Renal cortex interstitium (tissue), 11 donors: ENCODE measurements around the gene KRT73. TPM values are rescaled to one million over a fixed set of nuclear protein-coding genes. Genes with fewer than 3 reads are reported as not detected.
A peak's percentile ranks its signal among the peaks of the same experiment; 100 is the strongest.

Source experiments
- DNase-seq, 11 donors: peaks; one replicate each; pipeline ENCODE4 v3.0.0-alpha.2; 2013; ENCODE audit warnings: low read depth in 9 of 11, low spot score in 4 of 11; ENCODE audit errors: extremely low read depth in 1 of 11
- polyA plus RNA-seq, 3 donors: library from polyadenylated mRNA; unstranded; fragments of 120-200 nt; gene quantifications; one replicate each; pipeline ENCODE4 v1.2.1, GENCODE V29; 2013; ENCODE audit not compliant: insufficient read length in 3 of 3

Gene KRT73
- polyA plus RNA-seq, 3 donors = 0.04 TPM; not detected in 2

DNA sequence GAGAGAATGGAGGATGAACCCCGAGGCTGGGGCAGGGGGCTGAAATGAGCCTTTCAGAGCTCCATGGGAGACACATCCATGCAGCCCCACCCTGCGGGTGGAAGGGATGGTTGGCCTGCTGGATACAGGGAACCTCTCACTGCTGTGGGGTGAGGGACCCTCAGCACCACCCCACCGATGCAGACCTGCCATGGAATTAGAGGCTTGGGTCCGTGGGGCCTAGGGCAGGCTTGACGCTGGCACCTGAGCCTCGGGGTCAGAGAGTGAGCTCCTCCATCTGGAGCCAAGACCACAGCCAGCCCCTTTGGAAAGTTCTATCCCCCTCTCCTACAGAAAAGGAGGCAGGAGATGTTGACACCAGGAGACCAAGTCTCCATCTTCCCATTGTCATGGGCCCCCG is 37.3 kb downstream of the KRT73 start:
- DNase-seq = no peak

- no peak for DNase-seq
Observed at GRCh38 chr12:52580496-52580895, 37.9 kb downstream of the KRT73 start.

- DNase-seq = peak in 1 of 11 donors; percentile 5
Observed at GRCh38 chr12:52579468-52580465, 38.6 kb downstream of the KRT73 start.

- no peak for DNase-seq
Observed at GRCh38 chr12:52578469-52578868, 39.9 kb downstream of the KRT73 start.

DNA sequence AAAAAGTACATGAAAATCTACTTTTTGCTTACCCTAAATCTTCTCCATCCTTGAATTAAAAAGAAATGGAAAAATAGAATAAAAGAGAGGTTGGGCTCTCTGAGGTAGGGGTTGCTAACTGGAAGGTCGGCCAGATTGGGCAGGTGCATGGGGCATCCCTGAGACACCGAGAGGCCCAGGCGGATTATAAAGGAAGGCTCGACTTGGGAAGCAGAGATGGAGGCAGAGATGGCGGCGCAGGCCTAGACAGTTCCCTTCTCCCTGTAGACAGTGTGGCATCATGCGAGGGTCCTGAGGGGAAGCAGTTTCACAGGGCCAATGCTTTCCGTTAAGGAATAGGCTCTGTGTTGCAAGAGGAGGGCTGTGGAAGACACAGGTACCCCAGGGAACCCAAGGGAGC is 41.0 kb downstream of the KRT73 start:
- no peak for DNase-seq

DNA sequence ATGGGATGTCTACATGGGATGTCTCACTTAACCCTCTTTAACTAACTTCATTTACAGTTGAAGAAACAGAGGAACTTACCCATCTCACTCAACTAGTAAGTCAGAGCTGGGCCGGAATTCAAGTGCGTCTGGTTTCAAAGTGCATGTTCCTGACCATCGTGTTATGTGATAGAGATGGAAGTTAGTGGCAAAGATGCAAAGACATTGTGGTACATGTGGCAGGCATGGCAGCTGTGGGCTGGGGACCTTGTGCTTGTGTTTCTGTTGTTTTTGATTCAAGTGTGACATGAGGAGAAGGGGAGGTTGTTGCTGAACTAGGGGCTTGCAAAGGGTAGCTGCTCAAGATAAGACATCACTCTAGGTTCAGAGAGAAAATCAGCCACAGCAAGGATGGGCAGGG is 42.4 kb downstream of the KRT73 start:
- DNase-seq = no peak

DNA sequence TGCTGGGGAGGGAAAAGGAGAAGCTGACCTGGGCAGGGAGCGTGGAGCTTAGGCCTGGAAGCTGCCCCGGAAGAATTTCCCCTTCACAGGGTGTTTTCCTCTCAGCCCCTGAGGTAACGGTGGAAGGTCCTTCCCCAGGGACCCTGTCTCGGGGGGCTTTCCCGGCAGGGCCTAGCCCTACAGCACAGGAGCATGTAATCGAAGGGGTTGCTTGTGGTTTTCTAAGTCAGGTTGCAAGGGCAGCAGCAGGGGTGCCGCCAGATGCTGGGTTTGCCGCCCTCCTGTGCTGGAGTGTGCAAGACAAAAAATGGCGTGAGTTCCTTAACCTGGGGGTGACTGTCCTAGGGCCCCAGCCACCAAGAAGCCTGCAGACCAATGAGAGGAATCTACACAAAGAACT is 43.1 kb downstream of the KRT73 start:
- DNase-seq = no peak

DNA sequence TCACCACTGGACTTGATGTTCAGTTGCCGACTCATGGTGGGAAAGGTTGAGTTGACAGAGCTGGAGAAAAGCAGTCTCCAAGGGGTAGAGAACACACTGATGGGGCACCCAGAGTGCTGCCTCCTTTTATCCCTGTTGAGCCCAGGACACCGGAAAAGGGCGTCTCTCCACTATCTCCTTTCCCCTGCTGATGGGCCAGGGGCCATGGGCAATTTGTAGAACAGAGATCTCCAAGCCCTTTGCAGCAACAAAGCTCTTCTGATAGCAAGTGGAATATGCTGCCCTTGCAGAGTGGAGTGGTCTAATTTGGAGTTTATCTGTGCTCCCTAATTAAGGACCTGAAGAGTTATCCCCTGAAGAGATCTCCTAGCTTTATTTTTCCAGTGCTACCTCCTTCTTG is 44.6 kb downstream of the KRT73 start, which contains the start of gene KRT74:
Gene KRT74 (minus strand): TSS at position 101 of the 400 bp plus-strand sequence. CDS start 66 bp downstream, at position 35.
- DNase-seq = no peak

DNA sequence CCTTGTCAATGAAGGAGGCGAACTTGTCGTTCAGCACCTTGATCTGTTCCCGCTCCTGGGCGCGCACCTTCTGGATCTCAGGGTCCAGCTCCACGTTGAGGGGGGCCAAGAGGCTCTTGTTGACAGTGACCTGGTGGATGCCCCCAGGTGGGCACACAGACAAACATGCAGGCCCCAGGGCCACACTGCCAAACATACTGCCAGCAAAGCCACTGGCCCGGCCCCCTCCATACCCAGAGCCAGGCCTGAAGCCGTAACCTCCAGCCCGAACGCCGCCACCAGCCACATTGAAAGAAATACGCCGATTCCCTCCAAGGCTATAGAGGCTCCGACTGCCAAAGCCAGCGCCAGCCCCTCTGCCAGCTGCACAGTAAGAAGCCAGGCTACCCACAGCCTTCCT is 45.1 kb downstream of the KRT73 start:
- DNase-seq = no peak

DNA sequence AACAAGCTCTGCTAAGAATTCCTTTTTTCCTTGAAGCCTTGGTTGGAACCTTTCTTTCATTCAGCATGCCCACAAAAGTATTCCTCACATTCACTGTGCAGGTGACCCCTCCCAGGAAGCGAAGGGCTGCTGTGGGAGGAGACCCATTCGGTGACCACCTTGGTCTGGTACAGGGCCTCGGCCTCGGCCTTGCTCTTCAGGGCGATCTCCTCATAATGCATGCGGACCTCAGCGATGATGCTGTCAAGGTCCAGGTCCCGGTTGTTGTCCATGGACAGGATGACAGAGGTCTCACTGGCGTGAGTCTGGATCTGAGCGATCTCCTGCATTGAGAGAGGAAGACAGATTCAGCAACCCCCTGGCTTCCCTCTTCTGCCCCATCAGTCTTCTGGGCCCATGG is 47.8 kb downstream of the KRT73 start:
- DNase-seq = no peak

DNA sequence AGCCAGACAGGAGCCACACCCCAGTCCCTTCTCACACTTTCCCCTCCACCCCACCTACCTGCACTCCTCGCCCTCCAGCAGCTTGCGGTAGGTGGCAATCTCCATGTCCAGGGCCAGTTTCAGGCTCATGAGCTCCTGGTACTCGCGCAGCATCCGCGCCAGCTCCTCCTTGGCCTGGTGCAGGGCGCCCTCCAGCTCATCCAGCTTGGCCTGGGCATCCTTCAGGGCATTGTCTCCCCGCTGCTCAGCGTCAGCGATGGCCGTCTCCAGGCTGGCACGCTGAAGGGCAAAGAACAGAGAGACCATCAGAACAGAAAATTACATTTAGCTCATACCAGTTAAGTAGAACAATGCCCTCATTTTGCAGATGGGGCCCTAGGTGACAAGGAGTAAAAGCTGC is 50.2 kb downstream of the KRT73 start:
- DNase-seq = no peak

- DNase-seq = no peak
Observed at GRCh38 chr12:52566847-52567291, 51.5 kb downstream of the KRT73 start.

DNA sequence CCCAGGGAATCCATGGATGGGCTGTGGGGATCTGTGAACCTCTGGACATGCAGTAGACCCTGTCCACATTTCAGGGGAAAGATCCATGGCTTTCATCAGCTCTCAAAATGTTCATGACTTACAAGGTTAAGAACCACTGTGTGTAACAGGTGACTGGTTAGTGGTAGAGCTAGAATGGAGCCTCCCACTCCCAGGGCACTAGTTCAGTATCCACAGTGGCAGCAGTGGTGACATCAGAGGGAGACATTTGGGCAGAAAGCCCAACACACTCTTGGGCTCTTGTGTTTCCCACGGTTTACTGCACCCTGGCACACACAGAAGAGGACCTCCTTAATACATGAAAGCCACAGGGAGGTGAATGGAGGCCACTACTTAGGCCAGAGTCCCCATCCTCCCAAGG is 53.8 kb downstream of the KRT73 start:
- no peak for DNase-seq

- DNase-seq = no peak
Observed at GRCh38 chr12:52561880-52562449, 56.4 kb downstream of the KRT73 start.

DNA sequence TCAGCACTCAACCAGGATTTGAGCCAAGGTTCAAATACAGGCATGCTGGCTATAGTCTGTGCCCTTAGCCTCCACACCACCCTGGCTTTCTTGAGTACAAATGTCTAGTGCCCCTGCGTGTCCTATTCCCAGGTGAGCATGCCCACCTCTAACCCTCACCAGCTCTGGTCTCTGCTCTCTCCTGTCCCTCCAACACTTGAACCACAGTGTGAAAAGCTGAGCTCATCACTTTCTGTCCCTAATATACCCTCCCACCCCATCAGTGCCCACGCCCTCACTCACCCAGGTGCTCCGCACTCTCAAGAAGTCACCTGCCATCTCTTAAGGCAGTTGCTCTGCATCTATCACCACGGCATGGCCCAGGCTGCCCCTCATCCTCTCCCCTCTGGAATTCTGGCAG is 58.4 kb downstream of the KRT73 start:
- no peak for DNase-seq

- no peak for DNase-seq
Observed at GRCh38 chr12:52558781-52559445, 59.4 kb downstream of the KRT73 start.
